KG1 (cell line): ENCODE data around the gene PARD6B.
"Not testable (repeated sequence)": the region's sequence is repeated elsewhere in the genome, so short reads cannot be mapped to it uniquely, and the experiment has no call there.

Source experiments
- DNase-seq: peaks from one replicate; lab custom pipeline; 2025; lab: John Stamatoyannopoulos, UW

PARD6B gene, protein sequence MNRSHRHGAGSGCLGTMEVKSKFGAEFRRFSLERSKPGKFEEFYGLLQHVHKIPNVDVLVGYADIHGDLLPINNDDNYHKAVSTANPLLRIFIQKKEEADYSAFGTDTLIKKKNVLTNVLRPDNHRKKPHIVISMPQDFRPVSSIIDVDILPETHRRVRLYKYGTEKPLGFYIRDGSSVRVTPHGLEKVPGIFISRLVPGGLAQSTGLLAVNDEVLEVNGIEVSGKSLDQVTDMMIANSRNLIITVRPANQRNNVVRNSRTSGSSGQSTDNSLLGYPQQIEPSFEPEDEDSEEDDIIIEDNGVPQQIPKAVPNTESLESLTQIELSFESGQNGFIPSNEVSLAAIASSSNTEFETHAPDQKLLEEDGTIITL

DNA sequence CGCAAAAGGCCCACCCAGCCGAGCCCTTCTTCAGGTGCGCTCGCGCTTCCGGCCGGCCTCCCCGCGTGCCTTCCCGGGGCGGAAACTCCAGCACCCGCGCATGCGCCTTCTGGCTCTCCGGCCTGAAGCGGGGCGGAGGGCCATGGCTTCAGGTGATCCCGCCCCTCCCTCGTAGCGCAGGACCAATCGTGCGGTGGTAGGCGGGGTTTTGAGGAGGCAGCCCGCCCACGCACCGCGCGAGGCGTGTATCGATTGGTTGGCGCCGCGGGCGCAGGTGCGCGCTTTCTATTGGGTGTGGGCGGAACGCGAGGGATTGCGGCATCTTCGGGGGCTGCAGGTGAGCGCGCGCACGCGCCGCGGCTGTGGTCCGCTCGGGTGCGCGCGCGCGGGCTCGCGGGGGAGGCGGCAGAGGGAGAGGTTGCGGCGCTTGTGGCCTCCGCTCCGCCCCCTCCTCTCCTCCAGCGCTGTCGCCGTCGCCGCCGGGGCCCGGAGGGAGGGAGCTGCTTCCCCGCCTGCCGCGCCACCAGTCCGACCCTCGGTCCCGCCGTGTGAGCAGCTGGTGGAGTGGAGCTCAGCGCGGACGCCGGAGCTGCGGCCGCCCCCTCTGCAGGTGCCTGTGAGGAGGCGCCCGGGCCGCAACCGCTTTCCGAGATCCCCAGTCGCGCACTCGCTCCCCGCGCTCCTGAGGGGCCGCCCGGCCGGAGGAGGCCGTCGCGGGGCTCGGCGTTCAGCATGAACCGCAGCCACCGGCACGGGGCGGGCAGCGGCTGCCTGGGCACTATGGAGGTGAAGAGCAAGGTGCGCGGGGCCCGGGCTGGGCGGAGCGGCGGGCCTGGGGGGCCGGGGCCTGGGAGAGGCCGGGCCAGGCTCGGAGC lies at the start of gene PARD6B:
Gene PARD6B, plus strand, starts transcription at position 526 of the 875 bp plus-strand sequence. Its CDS starts 207 bp downstream, at position 733.
- peak; percentile 97 for DNase-seq

DNA sequence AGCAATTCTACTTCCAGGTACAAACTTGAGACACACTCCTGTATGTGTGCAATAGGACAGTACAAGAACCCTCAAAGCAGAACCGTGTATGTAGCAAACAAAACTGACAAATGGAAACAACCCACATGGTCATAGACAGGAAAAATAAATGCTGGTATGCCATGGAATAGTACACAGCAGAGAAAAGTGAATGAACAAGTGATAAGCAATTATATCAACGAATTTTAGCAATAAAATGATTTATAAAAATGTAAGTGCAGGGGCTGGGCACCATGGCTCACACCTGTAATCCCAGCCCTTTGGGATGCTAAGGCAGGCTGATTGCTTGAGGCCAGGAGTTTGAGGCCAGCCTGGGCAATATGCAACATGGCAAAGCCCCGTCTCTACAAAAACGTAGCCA lies 49.3 kb upstream of the PARD6B start:
- no peak for DNase-seq

GRCh38 chr20:50682947-50683530 lies 48.3 kb upstream of the PARD6B start:
- DNase-seq, result no peak

- DNase-seq, result no peak
Measured at GRCh38 chr20:50683570-50683969, 47.8 kb upstream of the PARD6B start.

DNA sequence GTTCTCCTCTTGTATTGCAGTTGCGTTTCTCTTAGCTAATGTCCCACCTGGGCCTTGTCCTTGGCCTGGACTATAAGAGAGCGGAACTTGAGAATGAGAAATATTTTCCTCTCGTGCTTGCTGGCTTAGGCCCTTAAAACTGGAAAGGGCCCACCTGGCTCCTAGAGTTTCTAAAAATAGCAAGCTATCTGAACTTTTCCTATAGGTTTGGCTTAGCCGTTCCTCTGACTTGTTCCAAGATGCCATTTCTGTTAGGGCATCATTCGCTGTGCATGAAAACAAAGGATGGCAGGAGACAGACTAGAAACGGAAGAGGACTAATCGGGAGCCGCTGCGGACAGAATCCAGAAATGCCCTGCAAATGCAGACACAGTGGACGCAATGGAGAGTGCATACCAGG lies 44.6 kb upstream of the PARD6B start:
- no peak for DNase-seq

GRCh38 chr20:50688256-50688975 lies 43.0 kb upstream of the PARD6B start:
- no peak for DNase-seq

GRCh38 chr20:50689864-50690649 lies 41.3 kb upstream of the PARD6B start:
- no peak for DNase-seq

DNA sequence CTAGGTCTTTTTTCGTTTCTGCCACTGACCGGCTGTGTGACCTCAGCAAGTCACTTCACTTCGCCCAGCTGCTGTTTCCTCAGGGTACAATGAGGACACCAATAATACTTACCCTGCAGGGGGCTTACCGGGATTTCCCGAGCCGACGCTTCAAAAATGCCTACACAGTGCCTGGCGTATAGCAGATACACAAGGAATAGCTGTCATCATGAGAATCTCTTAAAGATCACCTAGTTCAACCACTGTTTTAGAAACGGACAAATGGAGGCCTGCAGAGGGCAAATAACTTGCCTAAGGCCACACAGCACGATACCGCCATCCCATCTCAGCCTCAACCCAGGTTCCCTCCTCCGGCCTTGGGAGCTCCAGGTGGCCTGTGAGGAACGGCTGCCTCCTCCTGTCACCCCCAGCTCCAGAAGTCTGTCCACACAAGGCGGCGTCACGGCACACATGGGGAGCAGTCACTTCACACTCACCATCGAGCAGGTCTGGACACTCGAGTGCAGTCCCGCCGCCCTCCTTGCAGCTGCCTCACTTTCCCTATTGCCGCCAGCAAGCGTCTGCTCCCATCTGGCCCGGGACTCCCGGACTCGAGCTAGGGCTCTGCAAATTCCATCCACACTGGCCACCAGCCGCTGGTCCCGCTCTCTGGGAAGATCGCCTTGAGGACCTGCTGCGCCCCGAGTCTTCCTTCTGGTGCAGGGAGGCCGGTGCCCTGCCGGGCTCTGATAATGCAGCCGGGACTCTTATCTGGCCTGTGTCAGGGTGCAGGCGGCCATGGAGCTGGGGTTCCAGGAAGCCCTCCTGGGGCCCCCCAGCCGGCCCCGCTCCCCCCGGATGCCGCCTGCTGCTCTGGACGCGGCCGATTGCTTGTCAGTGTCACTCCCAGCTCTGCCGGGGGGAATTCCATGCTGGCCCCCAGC lies 40.5 kb upstream of the PARD6B start, which contains the start of gene RIPOR3:
Gene RIPOR3, minus strand, starts transcription at position 893 of the 923 bp plus-strand sequence. Its CDS starts 414 bp downstream, at position 479.
- DNase-seq, result no peak

- DNase-seq, result no peak
Measured at GRCh38 chr20:50691573-50692551, 39.5 kb upstream of the PARD6B start.

GRCh38 chr20:50692552-50692933 lies 38.8 kb upstream of the PARD6B start:
- DNase-seq, result no peak

DNA sequence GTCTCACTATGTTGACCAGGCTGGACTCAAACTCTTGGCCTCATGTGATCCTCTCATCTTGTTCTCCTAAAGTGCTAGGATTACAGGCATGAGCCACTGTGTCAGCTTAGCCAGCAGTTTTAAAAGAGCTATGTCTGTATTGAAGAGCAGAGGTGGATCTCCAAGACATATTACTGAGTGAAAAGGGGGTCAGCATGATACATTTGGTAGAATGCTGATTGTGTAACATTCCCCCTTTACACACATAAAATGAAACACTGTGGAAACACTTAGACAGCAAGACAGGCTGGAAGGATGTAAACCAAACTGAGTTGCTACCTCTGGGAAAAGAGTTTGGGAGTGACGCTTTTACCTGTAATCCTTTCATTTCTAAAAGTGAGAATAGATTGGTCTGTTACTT lies 38.4 kb upstream of the PARD6B start:
- no peak for DNase-seq

GRCh38 chr20:50694379-50695134 lies 36.8 kb upstream of the PARD6B start:
- no peak for DNase-seq

GRCh38 chr20:50695135-50695872 lies 36.1 kb upstream of the PARD6B start:
- no peak for DNase-seq

- not testable (repeated sequence) for DNase-seq
Measured at GRCh38 chr20:50698255-50698654, 33.1 kb upstream of the PARD6B start.

DNA sequence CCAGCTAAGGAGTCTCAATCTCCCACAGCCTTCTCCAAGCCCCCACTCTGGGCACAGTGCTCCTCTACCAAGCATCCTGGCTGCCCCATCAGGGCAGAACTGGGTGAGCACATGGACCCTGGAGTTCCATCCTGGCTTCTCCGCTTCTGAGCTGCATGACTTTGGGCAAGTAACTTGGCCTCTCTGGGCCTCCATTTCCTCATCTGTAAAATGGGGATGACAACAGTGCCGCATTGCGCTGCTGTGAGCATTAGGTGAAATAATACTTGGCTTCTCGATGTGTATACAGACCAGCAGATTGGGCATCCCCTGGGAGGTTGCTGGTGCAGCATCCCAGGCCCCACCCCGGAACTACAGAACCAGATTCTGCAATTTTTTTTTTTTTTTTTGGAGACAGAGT lies 31.7 kb upstream of the PARD6B start:
- no peak for DNase-seq

DNA sequence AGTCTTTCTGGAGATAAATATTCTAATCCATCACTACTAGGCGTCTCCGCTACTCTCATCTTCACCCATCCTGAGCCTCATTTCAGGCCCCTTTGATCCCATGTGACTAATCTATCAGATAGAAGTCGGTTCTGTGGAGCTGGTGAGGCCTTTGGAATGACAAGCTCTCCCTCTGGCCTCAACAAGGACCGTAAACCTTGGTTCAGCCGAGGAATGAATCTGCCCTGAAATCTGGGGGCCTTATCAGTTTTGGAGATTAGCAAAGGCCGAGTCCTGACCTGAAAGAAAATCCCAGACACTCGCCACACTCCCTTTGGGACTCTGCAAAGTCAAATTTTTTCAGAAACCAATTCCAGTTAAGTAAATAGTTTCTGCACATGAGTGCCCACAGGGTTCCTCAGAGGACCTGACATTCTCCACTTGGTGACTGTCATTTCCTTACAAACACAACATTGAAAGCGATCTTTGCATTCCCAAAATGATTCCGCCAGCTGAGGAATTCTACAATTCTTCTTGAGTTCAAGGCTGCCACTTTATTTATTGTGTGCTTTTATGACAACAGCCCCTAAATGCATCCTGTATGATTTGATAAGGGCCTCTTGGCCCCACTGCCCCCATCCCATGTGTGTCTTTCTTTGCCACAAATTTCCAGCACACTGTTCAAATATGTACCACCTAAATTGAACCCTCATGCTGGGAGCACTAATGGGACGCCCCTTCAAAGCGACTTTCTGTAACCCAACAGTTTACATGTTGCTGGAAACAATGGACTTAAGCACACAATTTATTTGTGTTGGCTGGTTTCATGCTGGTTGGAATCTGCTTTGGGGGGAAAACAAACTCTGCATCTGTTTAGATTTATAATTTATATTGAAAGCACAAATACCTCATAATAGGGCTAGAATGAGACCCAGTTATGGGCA lies 30.1 kb upstream of the PARD6B start:
- DNase-seq, result no peak
